GM23338 (cell line): ENCODE data around the gene KIAA1755. TPM values are rescaled to one million over a fixed set of nuclear protein-coding genes. Genes with fewer than 3 reads are reported as not detected.

Experiments used
- ATAC-seq: fragments of 200-7000 bp; cut with Tn5 transposase; 3 replicates; pipeline ENCODE4 v1.9.1; 2020
- DNase-seq: peaks from one replicate; pipeline ENCODE4 v3.0.0-alpha.2; 2015; ENCODE audit warnings: low spot score
- H2AFZ ChIP-seq: fragments of 200-600 bp; sonication (generic); 2 replicates; pipeline ENCODE4 v1.8.0; 2016; ENCODE audit warnings: antibody characterized with exemption, mild to moderate bottlenecking, moderate library complexity
- H3F3A ChIP-seq: fragments of 200-600 bp; sonication (generic); replicated peaks from 2 replicates; pipeline ENCODE4 v1.8.0; 2017; ENCODE audit warnings: antibody characterized with exemption, mixed run types, low read depth
- H3K27ac ChIP-seq: fragments of 200-600 bp; sonication (generic); 2 replicates; pipeline ENCODE4 v1.6.1; 2016; ENCODE audit warnings: low read depth
- H3K27me3 ChIP-seq: fragments of 200-600 bp; sonication (generic); 2 replicates; pipeline ENCODE4 v1.8.0; 2016; ENCODE audit warnings: mild to moderate bottlenecking, mixed run types, moderate library complexity; ENCODE audit not compliant: insufficient read depth
- H3K36me3 ChIP-seq: fragments of 200-600 bp; sonication (generic); 2 replicates; pipeline ENCODE4 v1.8.0; 2016; ENCODE audit warnings: mild to moderate bottlenecking; ENCODE audit not compliant: insufficient read depth
- H3K4me1 ChIP-seq: fragments of 200-600 bp; sonication (generic); 2 replicates; pipeline ENCODE4 v1.8.0; 2016; ENCODE audit warnings: mild to moderate bottlenecking, moderate library complexity; ENCODE audit not compliant: insufficient read depth
- H3K4me2 ChIP-seq: fragments of 200-600 bp; sonication (generic); 2 replicates; pipeline ENCODE4 v1.7.1; 2017; ENCODE audit warnings: mixed run types
- H3K4me3 ChIP-seq: fragments of 200-600 bp; sonication (generic); 2 replicates; pipeline ENCODE4 v1.6.1; 2016; ENCODE audit warnings: mixed run types
- H3K79me2 ChIP-seq: fragments of 200-600 bp; sonication (generic); replicated peaks from 2 replicates; pipeline ENCODE4 v1.8.0; 2017; ENCODE audit warnings: mild to moderate bottlenecking; ENCODE audit not compliant: insufficient read depth
- H3K9me2 ChIP-seq: fragments of 200-600 bp; sonication (generic); 2 replicates; pipeline ENCODE4 v1.8.0; 2017; ENCODE audit not compliant: insufficient read depth
- H4K20me1 ChIP-seq: fragments of 200-600 bp; sonication (generic); replicated peaks from 2 replicates; pipeline ENCODE4 v1.8.0; 2017; ENCODE audit warnings: mild to moderate bottlenecking; ENCODE audit not compliant: insufficient read depth
- H3K27ac Mint-ChIP-seq: 2 replicates; pipeline ENCODE4 v1.8.0; 2020; ENCODE audit warnings: inconsistent platforms, mild to moderate bottlenecking, moderate library complexity, mixed read lengths
- H3K27me3 Mint-ChIP-seq: 3 replicates; pipeline ENCODE4 v1.8.0; 2022; ENCODE audit warnings: low read depth, mild to moderate bottlenecking, moderate library complexity, mixed read lengths, inconsistent platforms; ENCODE audit not compliant: insufficient read depth, poor library complexity
- H3K36me3 Mint-ChIP-seq: 3 replicates; pipeline ENCODE4 v1.8.0; 2021; ENCODE audit warnings: low read depth, mild to moderate bottlenecking, inconsistent platforms, moderate library complexity, mixed read lengths
- H3K4me1 Mint-ChIP-seq: 3 replicates; pipeline ENCODE4 v1.8.0; 2020; ENCODE audit warnings: mild to moderate bottlenecking, inconsistent platforms, mixed read lengths
- H3K4me3 Mint-ChIP-seq: 3 replicates; pipeline ENCODE4 v1.8.0; 2021; ENCODE audit warnings: moderate library complexity, mild to moderate bottlenecking, inconsistent platforms, mixed read lengths
- H3K9me3 Mint-ChIP-seq: 3 replicates; pipeline ENCODE4 v1.8.0; 2020; ENCODE audit warnings: moderate library complexity, mild to moderate bottlenecking, inconsistent platforms, mixed read lengths
- CREB1 ChIP-seq: fragments of 250-450 bp; sonication (Bioruptor Pico); IDR thresholded peaks from 2 replicates; pipeline ENCODE4 v1.5.0; 2020; ENCODE audit warnings: low read depth, mild to moderate bottlenecking, moderate library complexity
- EZH2 ChIP-seq: fragments of 200-600 bp; sonication (generic); IDR thresholded peaks from one replicate; pipeline ENCODE4 v1.8.0; 2017; ENCODE audit warnings: antibody characterized with exemption, mild to moderate bottlenecking, low read depth; ENCODE audit not compliant: unreplicated experiment
- EZH2phosphoT487 ChIP-seq: fragments of 200-600 bp; sonication (generic); IDR thresholded peaks from one replicate; pipeline ENCODE4 v1.8.1; 2018; ENCODE audit warnings: antibody characterized with exemption; ENCODE audit not compliant: unreplicated experiment
- NANOG ChIP-seq: IDR thresholded peaks from 2 replicates; pipeline ENCODE4 v1.6.1; 2016; ENCODE audit warnings: antibody characterized with exemption, borderline replicate concordance
- polyA plus RNA-seq: library from polyadenylated mRNA; unstranded; fragments of >200 nt; fragmentation: Nextera tagmentation; extraction: Ambion mirVana; gene quantifications from 2 replicates; pipeline ENCODE4 v1.2.1, GENCODE V29; 2016
- total RNA-seq: library from RNA; depleted of rRNA; stranded (reverse); fragments of >200 nt; shearing (Covaris generic); gene quantifications from 2 replicates; pipeline ENCODE4 v1.2.3, GENCODE V29; 2014
- TF ChIP-seq, protein P1 (sequence below): fragments of 250-450 bp; sonication (Bioruptor Pico); IDR thresholded peaks from 2 replicates; pipeline ENCODE4 v1.5.0; 2020; ENCODE audit warnings: mild to moderate bottlenecking, moderate library complexity
- TF ChIP-seq, protein P2 (sequence below), 2 experiments: fragments of 200-600 bp in 1 of 2; sonication (generic) in 1 of 2; conservative IDR thresholded peaks; 2 replicates each; pipeline versions ENCODE4 v1.5.1 to v1.6.1; 2016 to 2017; ENCODE audit warnings: antibody characterized with exemption in 2 of 2, low read depth in 2 of 2, mild to moderate bottlenecking in 2 of 2, moderate library complexity in 1 of 2
- TF ChIP-seq, protein P3 (sequence below): IDR thresholded peaks from one replicate; pipeline ENCODE4 v1.6.1; 2018; ENCODE audit warnings: antibody characterized with exemption; ENCODE audit not compliant: unreplicated experiment

Gene KIAA1755
- total and polyA plus RNA-seq, 2 experiments from 2014 or later = 0.28 TPM; not detected in 1

DNA sequence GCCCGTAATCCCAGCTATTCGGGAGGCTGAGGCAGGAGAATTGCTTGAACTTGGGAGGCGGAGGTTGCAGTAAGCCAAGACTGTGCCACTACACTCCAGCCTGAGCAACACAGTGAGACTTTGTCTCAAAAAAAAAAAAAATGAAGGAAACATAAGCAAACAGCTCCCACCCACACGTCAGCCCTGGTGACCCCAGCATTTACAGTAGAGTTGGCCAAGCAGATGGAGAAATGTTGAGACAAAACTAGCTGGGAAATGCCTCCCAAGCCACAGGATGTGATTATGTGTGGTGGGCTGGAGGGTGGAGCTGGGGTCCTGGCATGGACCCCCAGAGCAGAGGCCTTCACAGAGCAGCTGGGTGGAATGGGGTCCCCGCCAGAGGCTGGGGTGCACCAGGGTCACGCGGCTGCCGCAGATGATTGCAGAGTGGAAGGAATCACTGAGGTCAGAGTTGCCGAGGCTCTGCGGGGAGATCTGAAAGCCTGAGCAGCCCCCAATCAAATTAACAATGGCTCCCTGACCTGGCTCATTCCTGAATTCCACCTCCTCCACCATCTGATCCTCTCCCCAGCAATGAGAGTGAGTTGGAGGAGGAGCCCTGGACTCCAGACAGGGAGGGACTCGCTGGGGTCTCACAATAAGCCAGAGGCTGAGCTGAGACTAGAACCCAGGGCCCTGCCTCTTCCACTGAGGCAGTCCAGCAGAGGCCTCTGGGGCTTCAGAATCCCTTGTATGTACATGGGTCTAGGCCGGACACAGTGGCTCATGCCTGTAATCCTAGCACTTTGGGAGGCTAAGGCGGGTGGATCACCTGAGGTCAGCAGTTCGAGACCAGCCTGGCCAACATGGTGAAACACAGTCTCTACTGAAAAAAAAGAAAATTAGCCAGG is 60.8 kb downstream of the KIAA1755 start:
- Histone ChIP-seq H3K4me1 (peaks cover 4% of the 10 kb centered on the region), H3K27ac (no peak overlapping the region), H3K4me2 (no peak overlapping the region), H3K36me3 (no peaks in the 10 kb centered on the region), H3K79me2 (no peaks in the 10 kb centered on the region), H2AFZ (no peak overlapping the region), H3K9me2 (no peaks in the 10 kb centered on the region), H3K4me3 (no peak overlapping the region), H3F3A (no peaks in the 10 kb centered on the region), H3K27me3 (no peaks in the 10 kb centered on the region), H4K20me1 (no peaks in the 10 kb centered on the region)
- Mint-ChIP-seq H3K36me3 (no peaks in the 10 kb centered on the region), H3K27me3 (peaks cover 3% of the 10 kb centered on the region), H3K4me3 (no peak overlapping the region), H3K9me3 (peaks cover 2% of the 10 kb centered on the region; the same call in 2 of the 3 replicates), H3K27ac (no peak overlapping the region), H3K4me1 (0 out of 3 replicates have a peak, but pooled peaks cover 4% of the 10 kb centered on the region)
- no peak for ATAC-seq
- TF ChIP-seq EZH2phosphoT487 (no peak), EZH2 (no peak), CREB1 (CRISPR knock-in tag) (no peak), NANOG (no peak)
- TF ChIP-seq, protein P1, sequence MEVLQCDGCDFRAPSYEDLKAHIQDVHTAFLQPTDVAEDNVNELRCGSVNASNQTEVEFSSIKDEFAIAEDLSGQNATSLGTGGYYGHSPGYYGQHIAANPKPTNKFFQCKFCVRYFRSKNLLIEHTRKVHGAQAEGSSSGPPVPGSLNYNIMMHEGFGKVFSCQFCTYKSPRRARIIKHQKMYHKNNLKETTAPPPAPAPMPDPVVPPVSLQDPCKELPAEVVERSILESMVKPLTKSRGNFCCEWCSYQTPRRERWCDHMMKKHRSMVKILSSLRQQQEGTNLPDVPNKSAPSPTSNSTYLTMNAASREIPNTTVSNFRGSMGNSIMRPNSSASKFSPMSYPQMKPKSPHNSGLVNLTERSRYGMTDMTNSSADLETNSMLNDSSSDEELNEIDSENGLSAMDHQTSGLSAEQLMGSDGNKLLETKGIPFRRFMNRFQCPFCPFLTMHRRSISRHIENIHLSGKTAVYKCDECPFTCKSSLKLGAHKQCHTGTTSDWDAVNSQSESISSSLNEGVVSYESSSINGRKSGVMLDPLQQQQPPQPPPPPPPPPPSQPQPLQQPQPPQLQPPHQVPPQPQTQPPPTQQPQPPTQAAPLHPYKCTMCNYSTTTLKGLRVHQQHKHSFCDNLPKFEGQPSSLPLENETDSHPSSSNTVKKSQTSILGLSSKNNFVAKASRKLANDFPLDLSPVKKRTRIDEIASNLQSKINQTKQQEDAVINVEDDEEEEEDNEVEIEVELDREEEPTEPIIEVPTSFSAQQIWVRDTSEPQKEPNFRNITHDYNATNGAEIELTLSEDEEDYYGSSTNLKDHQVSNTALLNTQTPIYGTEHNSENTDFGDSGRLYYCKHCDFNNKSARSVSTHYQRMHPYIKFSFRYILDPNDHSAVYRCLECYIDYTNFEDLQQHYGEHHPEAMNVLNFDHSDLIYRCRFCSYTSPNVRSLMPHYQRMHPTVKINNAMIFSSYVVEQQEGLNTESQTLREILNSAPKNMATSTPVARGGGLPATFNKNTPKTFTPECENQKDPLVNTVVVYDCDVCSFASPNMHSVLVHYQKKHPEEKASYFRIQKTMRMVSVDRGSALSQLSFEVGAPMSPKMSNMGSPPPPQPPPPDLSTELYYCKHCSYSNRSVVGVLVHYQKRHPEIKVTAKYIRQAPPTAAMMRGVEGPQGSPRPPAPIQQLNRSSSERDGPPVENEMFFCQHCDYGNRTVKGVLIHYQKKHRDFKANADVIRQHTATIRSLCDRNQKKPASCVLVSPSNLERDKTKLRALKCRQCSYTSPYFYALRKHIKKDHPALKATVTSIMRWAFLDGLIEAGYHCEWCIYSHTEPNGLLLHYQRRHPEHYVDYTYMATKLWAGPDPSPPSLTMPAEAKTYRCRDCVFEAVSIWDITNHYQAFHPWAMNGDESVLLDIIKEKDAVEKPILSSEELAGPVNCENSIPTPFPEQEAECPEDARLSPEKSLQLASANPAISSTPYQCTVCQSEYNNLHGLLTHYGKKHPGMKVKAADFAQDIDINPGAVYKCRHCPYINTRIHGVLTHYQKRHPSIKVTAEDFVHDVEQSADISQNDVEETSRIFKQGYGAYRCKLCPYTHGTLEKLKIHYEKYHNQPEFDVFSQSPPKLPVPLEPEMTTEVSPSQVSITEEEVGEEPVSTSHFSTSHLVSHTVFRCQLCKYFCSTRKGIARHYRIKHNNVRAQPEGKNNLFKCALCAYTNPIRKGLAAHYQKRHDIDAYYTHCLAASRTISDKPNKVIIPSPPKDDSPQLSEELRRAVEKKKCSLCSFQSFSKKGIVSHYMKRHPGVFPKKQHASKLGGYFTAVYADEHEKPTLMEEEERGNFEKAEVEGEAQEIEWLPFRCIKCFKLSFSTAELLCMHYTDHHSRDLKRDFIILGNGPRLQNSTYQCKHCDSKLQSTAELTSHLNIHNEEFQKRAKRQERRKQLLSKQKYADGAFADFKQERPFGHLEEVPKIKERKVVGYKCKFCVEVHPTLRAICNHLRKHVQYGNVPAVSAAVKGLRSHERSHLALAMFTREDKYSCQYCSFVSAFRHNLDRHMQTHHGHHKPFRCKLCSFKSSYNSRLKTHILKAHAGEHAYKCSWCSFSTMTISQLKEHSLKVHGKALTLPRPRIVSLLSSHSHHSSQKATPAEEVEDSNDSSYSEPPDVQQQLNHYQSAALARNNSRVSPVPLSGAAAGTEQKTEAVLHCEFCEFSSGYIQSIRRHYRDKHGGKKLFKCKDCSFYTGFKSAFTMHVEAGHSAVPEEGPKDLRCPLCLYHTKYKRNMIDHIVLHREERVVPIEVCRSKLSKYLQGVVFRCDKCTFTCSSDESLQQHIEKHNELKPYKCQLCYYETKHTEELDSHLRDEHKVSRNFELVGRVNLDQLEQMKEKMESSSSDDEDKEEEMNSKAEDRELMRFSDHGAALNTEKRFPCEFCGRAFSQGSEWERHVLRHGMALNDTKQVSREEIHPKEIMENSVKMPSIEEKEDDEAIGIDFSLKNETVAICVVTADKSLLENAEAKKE (CRISPR knock-in tag) = no peak
- TF ChIP-seq, protein P2, sequence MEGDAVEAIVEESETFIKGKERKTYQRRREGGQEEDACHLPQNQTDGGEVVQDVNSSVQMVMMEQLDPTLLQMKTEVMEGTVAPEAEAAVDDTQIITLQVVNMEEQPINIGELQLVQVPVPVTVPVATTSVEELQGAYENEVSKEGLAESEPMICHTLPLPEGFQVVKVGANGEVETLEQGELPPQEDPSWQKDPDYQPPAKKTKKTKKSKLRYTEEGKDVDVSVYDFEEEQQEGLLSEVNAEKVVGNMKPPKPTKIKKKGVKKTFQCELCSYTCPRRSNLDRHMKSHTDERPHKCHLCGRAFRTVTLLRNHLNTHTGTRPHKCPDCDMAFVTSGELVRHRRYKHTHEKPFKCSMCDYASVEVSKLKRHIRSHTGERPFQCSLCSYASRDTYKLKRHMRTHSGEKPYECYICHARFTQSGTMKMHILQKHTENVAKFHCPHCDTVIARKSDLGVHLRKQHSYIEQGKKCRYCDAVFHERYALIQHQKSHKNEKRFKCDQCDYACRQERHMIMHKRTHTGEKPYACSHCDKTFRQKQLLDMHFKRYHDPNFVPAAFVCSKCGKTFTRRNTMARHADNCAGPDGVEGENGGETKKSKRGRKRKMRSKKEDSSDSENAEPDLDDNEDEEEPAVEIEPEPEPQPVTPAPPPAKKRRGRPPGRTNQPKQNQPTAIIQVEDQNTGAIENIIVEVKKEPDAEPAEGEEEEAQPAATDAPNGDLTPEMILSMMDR (conservative IDR thresholded peaks at IDR 0.05; ENCODE audit: low read depth in 2 of 2) = no peak
- TF ChIP-seq, protein P3, sequence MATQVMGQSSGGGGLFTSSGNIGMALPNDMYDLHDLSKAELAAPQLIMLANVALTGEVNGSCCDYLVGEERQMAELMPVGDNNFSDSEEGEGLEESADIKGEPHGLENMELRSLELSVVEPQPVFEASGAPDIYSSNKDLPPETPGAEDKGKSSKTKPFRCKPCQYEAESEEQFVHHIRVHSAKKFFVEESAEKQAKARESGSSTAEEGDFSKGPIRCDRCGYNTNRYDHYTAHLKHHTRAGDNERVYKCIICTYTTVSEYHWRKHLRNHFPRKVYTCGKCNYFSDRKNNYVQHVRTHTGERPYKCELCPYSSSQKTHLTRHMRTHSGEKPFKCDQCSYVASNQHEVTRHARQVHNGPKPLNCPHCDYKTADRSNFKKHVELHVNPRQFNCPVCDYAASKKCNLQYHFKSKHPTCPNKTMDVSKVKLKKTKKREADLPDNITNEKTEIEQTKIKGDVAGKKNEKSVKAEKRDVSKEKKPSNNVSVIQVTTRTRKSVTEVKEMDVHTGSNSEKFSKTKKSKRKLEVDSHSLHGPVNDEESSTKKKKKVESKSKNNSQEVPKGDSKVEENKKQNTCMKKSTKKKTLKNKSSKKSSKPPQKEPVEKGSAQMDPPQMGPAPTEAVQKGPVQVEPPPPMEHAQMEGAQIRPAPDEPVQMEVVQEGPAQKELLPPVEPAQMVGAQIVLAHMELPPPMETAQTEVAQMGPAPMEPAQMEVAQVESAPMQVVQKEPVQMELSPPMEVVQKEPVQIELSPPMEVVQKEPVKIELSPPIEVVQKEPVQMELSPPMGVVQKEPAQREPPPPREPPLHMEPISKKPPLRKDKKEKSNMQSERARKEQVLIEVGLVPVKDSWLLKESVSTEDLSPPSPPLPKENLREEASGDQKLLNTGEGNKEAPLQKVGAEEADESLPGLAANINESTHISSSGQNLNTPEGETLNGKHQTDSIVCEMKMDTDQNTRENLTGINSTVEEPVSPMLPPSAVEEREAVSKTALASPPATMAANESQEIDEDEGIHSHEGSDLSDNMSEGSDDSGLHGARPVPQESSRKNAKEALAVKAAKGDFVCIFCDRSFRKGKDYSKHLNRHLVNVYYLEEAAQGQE = no peak
- DNase-seq = no peak
